PC-3 (cell line): ENCODE measurements around the gene SRGAP3.

ENCODE experiments used
- EZH2 ChIP-seq: fragments of 300-600 bp; sonication (generic); IDR thresholded peaks from one replicate; pipeline ENCODE4 v1.6.1; 2017; ENCODE audit warnings: antibody characterized with exemption, mild to moderate bottlenecking, low read length; ENCODE audit not compliant: unreplicated experiment
- EZH2phosphoT487 ChIP-seq: fragments of 300-600 bp; sonication (generic); IDR thresholded peaks from 2 replicates; pipeline ENCODE4 v1.6.1; 2018; ENCODE audit warnings: mild to moderate bottlenecking, antibody characterized with exemption, low read length, borderline replicate concordance
- TF ChIP-seq, protein P1 (sequence below): fragments of 300-600 bp; sonication (generic); conservative IDR thresholded peaks from 2 replicates; pipeline ENCODE4 v1.5.1; 2017; ENCODE audit warnings: antibody characterized with exemption, low read depth, mild to moderate bottlenecking, low read length

DNA sequence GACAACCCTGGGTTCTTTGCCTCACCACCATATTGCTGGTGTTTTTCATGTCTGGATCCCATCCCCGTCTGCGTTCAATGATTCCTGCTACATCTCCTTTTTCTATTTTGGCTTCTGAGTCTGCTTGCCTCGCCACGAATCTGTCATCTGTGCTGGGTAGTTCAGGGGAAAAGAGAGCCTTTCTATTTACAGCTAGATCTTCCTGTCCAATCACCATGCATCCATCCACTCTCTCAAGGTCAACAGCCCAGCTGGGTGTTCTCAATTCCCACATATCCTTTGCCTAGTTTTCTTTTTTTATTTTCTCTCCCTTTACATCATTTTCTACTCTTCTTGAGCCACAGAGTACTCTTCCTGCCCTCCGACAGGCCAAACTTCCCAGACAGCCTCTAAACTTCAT, 181.4 kb downstream of the SRGAP3 start:
- TF ChIP-seq, protein P1, sequence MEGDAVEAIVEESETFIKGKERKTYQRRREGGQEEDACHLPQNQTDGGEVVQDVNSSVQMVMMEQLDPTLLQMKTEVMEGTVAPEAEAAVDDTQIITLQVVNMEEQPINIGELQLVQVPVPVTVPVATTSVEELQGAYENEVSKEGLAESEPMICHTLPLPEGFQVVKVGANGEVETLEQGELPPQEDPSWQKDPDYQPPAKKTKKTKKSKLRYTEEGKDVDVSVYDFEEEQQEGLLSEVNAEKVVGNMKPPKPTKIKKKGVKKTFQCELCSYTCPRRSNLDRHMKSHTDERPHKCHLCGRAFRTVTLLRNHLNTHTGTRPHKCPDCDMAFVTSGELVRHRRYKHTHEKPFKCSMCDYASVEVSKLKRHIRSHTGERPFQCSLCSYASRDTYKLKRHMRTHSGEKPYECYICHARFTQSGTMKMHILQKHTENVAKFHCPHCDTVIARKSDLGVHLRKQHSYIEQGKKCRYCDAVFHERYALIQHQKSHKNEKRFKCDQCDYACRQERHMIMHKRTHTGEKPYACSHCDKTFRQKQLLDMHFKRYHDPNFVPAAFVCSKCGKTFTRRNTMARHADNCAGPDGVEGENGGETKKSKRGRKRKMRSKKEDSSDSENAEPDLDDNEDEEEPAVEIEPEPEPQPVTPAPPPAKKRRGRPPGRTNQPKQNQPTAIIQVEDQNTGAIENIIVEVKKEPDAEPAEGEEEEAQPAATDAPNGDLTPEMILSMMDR, result no peak
- TF ChIP-seq EZH2 (no peak), EZH2phosphoT487 (no peak)
